H1 (cell line): Measurements from ENCODE around the gene TAF11L2. TPM values are rescaled to one million over a fixed set of nuclear protein-coding genes. Genes with fewer than 3 reads are reported as not detected.

Experiments
- CTCF ChIA-PET: fragments of 300-600 bp; sonication (Branson Sonifier 250); formaldehyde crosslinking; loops from one replicate; lab custom pipeline; 2021; ENCODE audit not compliant: partially characterized antibody; lab: Charles Lee
- POLR2A ChIA-PET: fragments of 300-600 bp; sonication (Branson Sonifier 250); formaldehyde crosslinking; loops from one replicate; lab custom pipeline; 2021; ENCODE audit warnings: inconsistent platforms; ENCODE audit not compliant: partially characterized antibody; lab: Charles Lee
- DNase-seq, 2 experiments: peaks; one replicate each; pipeline versions ENCODE4 v3.0.0 to v3.0.0-alpha.2; 2010 to 2022; ENCODE audit warnings: low spot score in 2 of 2, low read depth in 1 of 2, mixed read lengths in 1 of 2
- FAIRE-seq: peaks from 2 replicates; lab custom pipeline; 2011; peaks lifted over from hg19 to GRCh38; lab: Jason Lieb, UNC
- H2AFZ ChIP-seq: 2 replicates; pipeline ENCODE4 v1.8.1; 2012; ENCODE audit warnings: low read length, inconsistent platforms
- H2AK5ac ChIP-seq: 2 replicates; pipeline ENCODE4 v1.6.1; 2013; ENCODE audit warnings: low read depth, low read length
- H2BK120ac ChIP-seq: replicated peaks from 2 replicates; pipeline ENCODE3; 2013; ENCODE audit warnings: low read depth, low read length, inconsistent platforms
- H2BK12ac ChIP-seq: 2 replicates; pipeline ENCODE4 v1.6.1; 2013; ENCODE audit warnings: low read depth, low read length
- H2BK15ac ChIP-seq: 2 replicates; pipeline ENCODE4 v1.6.1; 2013; ENCODE audit warnings: low read length
- H2BK20ac ChIP-seq: 2 replicates; pipeline ENCODE4 v1.6.1; 2013; ENCODE audit warnings: low read length
- H2BK5ac ChIP-seq: 2 replicates; pipeline ENCODE4 v1.6.1; 2013; ENCODE audit warnings: low read depth, low read length
- H3K14ac ChIP-seq: 2 replicates; pipeline ENCODE4 v1.6.1; 2013; ENCODE audit warnings: inconsistent platforms; ENCODE audit not compliant: insufficient read length
- H3K18ac ChIP-seq: 2 replicates; pipeline ENCODE4 v1.6.1; 2013; ENCODE audit warnings: low read length; ENCODE audit errors: extremely low read depth
- H3K23ac ChIP-seq: 2 replicates; pipeline ENCODE4 v1.6.1; 2013; ENCODE audit warnings: inconsistent platforms; ENCODE audit not compliant: insufficient read length
- H3K23me2 ChIP-seq: 2 replicates; pipeline ENCODE4 v1.6.1; 2013; ENCODE audit warnings: low read depth, low read length
- H3K27ac ChIP-seq: 2 replicates; pipeline ENCODE4 v1.6.1; 2011; ENCODE audit warnings: low read depth, low read length, inconsistent platforms
- H3K27me3 ChIP-seq, 4 experiments: replicated peaks in 1 of 4; 1 replicate in 1 of 4; 2 replicates in 3 of 4; pipeline versions ENCODE4 v1.6.1 to v1.8.1; 2011 to 2013; ENCODE audit warnings: low read length in 3 of 4, mild to moderate bottlenecking in 3 of 4, inconsistent platforms in 2 of 4, mixed read lengths in 2 of 4, moderate library complexity in 1 of 4; ENCODE audit not compliant: control insufficient read depth in 3 of 4, insufficient read depth in 3 of 4; ENCODE audit errors: extremely low read depth in 1 of 4
- H3K36me3 ChIP-seq, 4 experiments: 2 replicates each; pipeline versions ENCODE4 v1.6.1 to v1.8.1; 2011 to 2013; ENCODE audit warnings: mild to moderate bottlenecking in 4 of 4, low read length in 3 of 4, moderate library complexity in 2 of 4, control low read depth in 1 of 4, inconsistent platforms in 1 of 4; ENCODE audit not compliant: insufficient read depth in 4 of 4, control insufficient read depth in 2 of 4
- H3K4ac ChIP-seq: replicated peaks from 2 replicates; pipeline ENCODE3; 2013; ENCODE audit warnings: low read length, low read depth, mixed read lengths, inconsistent platforms; ENCODE audit not compliant: insufficient read length
- H3K4me1 ChIP-seq, 4 experiments: replicated peaks in 1 of 4; 1 replicate in 1 of 4; 2 replicates in 3 of 4; pipeline versions ENCODE4 v1.6.1 to v1.8.1; 2011 to 2013; ENCODE audit warnings: low read length in 3 of 4, inconsistent platforms in 2 of 4, mixed read lengths in 1 of 4; ENCODE audit not compliant: insufficient read depth in 4 of 4, control insufficient read depth in 3 of 4
- H3K4me2 ChIP-seq, 2 experiments: 2 replicates each; pipeline versions ENCODE4 v1.6.1 to v1.8.1; 2011 to 2013; ENCODE audit warnings: low read depth in 2 of 2, low read length in 2 of 2, control low read depth in 1 of 2, inconsistent platforms in 1 of 2, mild to moderate bottlenecking in 1 of 2; ENCODE audit not compliant: insufficient read depth in 1 of 2
- H3K4me3 ChIP-seq, 4 experiments: fragments of 200-600, 300-600 bp in 1 of 4; sonication (generic), shearing (Covaris generic), sonication (Bioruptor Twin) in 1 of 4; 2 replicates each; pipeline versions ENCODE4 v1.5.1 to v1.8.1; 2011 to 2016; ENCODE audit warnings: low read length in 4 of 4, low read depth in 3 of 4, control low read depth in 2 of 4, inconsistent platforms in 2 of 4, mild to moderate bottlenecking in 2 of 4, mixed read lengths in 1 of 4, moderate library complexity in 1 of 4; ENCODE audit not compliant: insufficient read depth in 2 of 4; ENCODE audit errors: extremely low read depth in 1 of 4
- H3K56ac ChIP-seq: replicated peaks from 2 replicates; pipeline ENCODE3; 2013; ENCODE audit warnings: low read depth, mild to moderate bottlenecking, mixed read lengths, low read length, inconsistent platforms; ENCODE audit not compliant: insufficient read length
- H3K79me1 ChIP-seq: 2 replicates; pipeline ENCODE4 v1.6.1; 2013; ENCODE audit warnings: low read depth, low read length, control low read depth
- H3K79me2 ChIP-seq, 2 experiments: 2 replicates each; pipeline versions ENCODE4 v1.6.1 to v1.8.1; 2012 to 2013; ENCODE audit warnings: low read length in 2 of 2, mild to moderate bottlenecking in 2 of 2, inconsistent platforms in 1 of 2; ENCODE audit not compliant: insufficient read depth in 2 of 2, control insufficient read depth in 1 of 2
- H3K9ac ChIP-seq, 4 experiments: replicated peaks in 1 of 4; 1 replicate in 1 of 4; 2 replicates in 3 of 4; pipeline versions ENCODE4 v1.6.1 to v1.8.1; 2011 to 2013; ENCODE audit warnings: low read depth in 3 of 4, low read length in 3 of 4, control low read depth in 2 of 4, mild to moderate bottlenecking in 2 of 4, moderate library complexity in 2 of 4, inconsistent platforms in 1 of 4; ENCODE audit errors: extremely low read depth in 1 of 4
- H3K9me3 ChIP-seq, 2 experiments: 2 replicates each; pipeline versions ENCODE4 v1.6.1 to v1.8.1; 2012 to 2013; ENCODE audit warnings: mild to moderate bottlenecking in 2 of 2, moderate library complexity in 2 of 2, control low read depth in 1 of 2, inconsistent platforms in 1 of 2, low read depth in 1 of 2, low read length in 1 of 2, mixed read lengths in 1 of 2; ENCODE audit not compliant: insufficient read depth in 2 of 2
- H4K20me1 ChIP-seq, 2 experiments: replicated peaks in 1 of 2; 2 replicates each; pipeline versions ENCODE3 to v1.8.1; 2011 to 2013; ENCODE audit warnings: inconsistent platforms in 2 of 2, low read length in 2 of 2, mild to moderate bottlenecking in 1 of 2; ENCODE audit not compliant: insufficient read depth in 2 of 2, control insufficient read depth in 1 of 2
- H4K5ac ChIP-seq: 2 replicates; pipeline ENCODE4 v1.6.1; 2013; ENCODE audit warnings: low read length, low read depth, mixed read lengths, inconsistent platforms; ENCODE audit not compliant: insufficient read length
- H4K8ac ChIP-seq: 2 replicates; pipeline ENCODE4 v1.8.0; 2013; ENCODE audit warnings: mild to moderate bottlenecking, moderate library complexity, low read length, inconsistent platforms; ENCODE audit not compliant: insufficient read depth; ENCODE audit errors: extremely low read depth
- H4K91ac ChIP-seq: replicated peaks from 2 replicates; pipeline ENCODE3; 2013; ENCODE audit warnings: low read length, mixed read lengths, inconsistent platforms; ENCODE audit not compliant: insufficient read length
- CHD2 ChIP-seq: IDR thresholded peaks from 2 replicates; pipeline ENCODE4 v1.6.1; 2012; ENCODE audit warnings: low read length, improper control_type of control experiment
- CTCF ChIP-seq, 3 experiments: IDR thresholded peaks; 1 replicate in 2 of 3; 2 replicates in 1 of 3; pipeline versions ENCODE4 v1.5.1 to v1.6.1; 2011; ENCODE audit warnings: low read length in 3 of 3, mild to moderate bottlenecking in 3 of 3, inconsistent platforms in 2 of 3, low read depth in 1 of 3, moderate library complexity in 1 of 3; ENCODE audit not compliant: insufficient read depth in 1 of 3; ENCODE audit errors: control extremely low read depth in 1 of 3
- JUN ChIP-seq: IDR thresholded peaks from 2 replicates; pipeline ENCODE4 v1.6.1; 2011; ENCODE audit warnings: low read depth, mild to moderate bottlenecking, improper control_type of control experiment, low read length
- KDM4A ChIP-seq: IDR thresholded peaks from one replicate; pipeline ENCODE4 v1.7.1; 2012; ENCODE audit warnings: low read depth, mild to moderate bottlenecking, moderate library complexity, low read length, inconsistent platforms; ENCODE audit not compliant: severe bottlenecking
- MAFK ChIP-seq: IDR thresholded peaks from 2 replicates; pipeline ENCODE4 v1.6.1; 2012; ENCODE audit warnings: low read depth, mild to moderate bottlenecking, improper control_type of control experiment, low read length
- NANOG ChIP-seq: IDR thresholded peaks from 2 replicates; pipeline ENCODE4 v1.6.1; 2011; ENCODE audit warnings: low read length, low read depth, mild to moderate bottlenecking, inconsistent platforms; ENCODE audit not compliant: insufficient read depth, poor library complexity, severe bottlenecking
- ZNF274 ChIP-seq: IDR thresholded peaks from 2 replicates; pipeline ENCODE4 v1.7.0; 2012; ENCODE audit warnings: low read length, borderline replicate concordance; ENCODE audit errors: extremely low read depth
- WGBS, 2 experiments: shearing (Covaris generic) in 1 of 2; methylation state at CpG; one replicate each; pipeline versions ENCODE4 v1.1.6 to v1.1.7; 2013 to 2015; ENCODE audit warnings: low lambda C conversion rate in 2 of 2, mixed read lengths in 2 of 2, inconsistent platforms in 1 of 2, low coverage in 1 of 2, missing lambda C conversion rate in 1 of 2; ENCODE audit not compliant: insufficient replicate concordance in 2 of 2, insufficient coverage in 1 of 2, insufficient read length in 1 of 2; ENCODE audit errors: extremely low coverage in 1 of 2, missing lambda C conversion rate in 1 of 2; 5-methylcytosine and 5-hydroxymethylcytosine counted together
- polyA plus RNA-seq, 7 experiments: library from polyadenylated mRNA; depleted of rRNA in 3 of 7; stranded (reverse) in 5 of 7; unstranded in 2 of 7; fragments of >200 nt in 5 of 7; fragments of 200-250 nt in 2 of 7; gene quantifications; 1 replicate in 5 of 7; 2 replicates in 1 of 7; 4 replicates in 1 of 7; pipeline versions ENCODE4 v1.2.1 to v1.2.3, GENCODE V29; 2011 to 2013; ENCODE audit warnings: missing spikeins in 2 of 7, mixed read lengths in 2 of 7
- total RNA-seq: library from RNA; stranded (reverse); fragmentation: NEBNext Ultra II Directional; extraction: Animal tissue kit (Norgen Biotek cat#: 25700); gene quantifications from 2 replicates; pipeline ENCODE4 v1.2.1, GENCODE V29; 2021

The TAF11L2 gene
- total and polyA plus RNA-seq, 2 of the 8 experiments (the other 6 are each of a cell fraction or from before 2014, with no cell fraction given): not detected

DNA sequence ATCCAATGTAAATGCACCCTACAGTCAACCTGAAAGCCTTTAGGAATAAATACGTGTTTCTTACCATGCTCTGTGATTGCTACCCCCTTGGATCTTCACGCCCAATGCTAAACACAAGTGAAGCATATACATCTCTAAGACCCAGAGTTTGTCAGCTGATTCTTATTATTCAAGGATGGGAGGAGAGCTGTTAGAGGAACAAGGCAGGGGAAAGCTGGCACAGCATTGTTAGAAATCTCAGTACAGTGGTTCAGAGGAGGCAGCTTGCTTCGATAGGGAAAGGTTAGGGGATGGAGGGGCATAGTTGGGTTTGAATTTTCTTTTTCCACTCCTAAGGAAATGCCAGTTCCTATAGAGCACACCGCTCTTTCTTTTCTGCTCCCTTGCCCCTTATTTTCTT lies 16.7 kb upstream of the TAF11L2 start:
- Histone ChIP-seq H3K79me2 (no peaks in the 10 kb centered on the region), H3K9me3 (no peaks in the 10 kb centered on the region), H2BK120ac (no peak overlapping the region), H3K9ac (no peak overlapping the region), H2BK20ac (no peak overlapping the region), H2AFZ (peak overlapping the region; percentile 55), H4K5ac (no peak overlapping the region), H3K27ac (no peak overlapping the region), H2BK12ac (no peak overlapping the region), H4K20me1 (no peaks in the 10 kb centered on the region), H3K36me3 (no peaks in the 10 kb centered on the region), H4K91ac (no peak overlapping the region), H3K27me3 (no peaks in the 10 kb centered on the region), H3K4me2 (no peak overlapping the region), H2BK15ac (no peak overlapping the region), H3K23ac (no peak overlapping the region), H3K79me1 (no peaks in the 10 kb centered on the region), H3K18ac (no peak overlapping the region), H3K4me1 (no peaks in the 10 kb centered on the region), H3K4me3 (no peak overlapping the region), H2BK5ac (no peak overlapping the region), H3K56ac (no peak overlapping the region), H3K4ac (no peak overlapping the region), H4K8ac (no peak overlapping the region), H3K23me2 (no peaks in the 10 kb centered on the region), H2AK5ac (no peak overlapping the region), H3K14ac (no peak overlapping the region)
- CTCF ChIA-PET: interaction anchor here (0.6 kb wide), 2 partner anchors 265 to 630 kb away, joined by 3 read pairs; no protein-coding TSS in a partner anchor
- no peak for DNase-seq
- no peak for FAIRE-seq
- POLR2A ChIA-PET: no interaction called here
- 79% methylated on average over 4 of the region's 4 CpGs; no CpG with 5 or more reads in 1 of the 2 experiments for WGBS, 2 experiments
- no peak for TF ChIP-seq KDM4A
- no peak for TF ChIP-seq ZNF274
- no peak for TF ChIP-seq CHD2
- no peak for TF ChIP-seq MAFK
- no peak for TF ChIP-seq JUN
- TF ChIP-seq NANOG: no peak
- no peak for TF ChIP-seq CTCF (IDR thresholded peaks at IDR 0.05; ENCODE audit: control extremely low read depth in 1 of 3, insufficient read depth in 1 of 3, low read depth in 1 of 3, low read length in 3 of 3)
